Dedifferentiated amniotic fluid mesenchymal stem cell (primary cell): ENCODE data around the gene PSTPIP1.

Source experiments
- DNase-seq: peaks from one replicate; pipeline ENCODE4 v3.0.0-alpha.2; 2016; ENCODE audit errors: extremely low spot score

The PSTPIP1 gene

GRCh38 chr15:76998663-76999285 is 3.8 kb downstream of the PSTPIP1 start:
- no peak for DNase-seq

DNA sequence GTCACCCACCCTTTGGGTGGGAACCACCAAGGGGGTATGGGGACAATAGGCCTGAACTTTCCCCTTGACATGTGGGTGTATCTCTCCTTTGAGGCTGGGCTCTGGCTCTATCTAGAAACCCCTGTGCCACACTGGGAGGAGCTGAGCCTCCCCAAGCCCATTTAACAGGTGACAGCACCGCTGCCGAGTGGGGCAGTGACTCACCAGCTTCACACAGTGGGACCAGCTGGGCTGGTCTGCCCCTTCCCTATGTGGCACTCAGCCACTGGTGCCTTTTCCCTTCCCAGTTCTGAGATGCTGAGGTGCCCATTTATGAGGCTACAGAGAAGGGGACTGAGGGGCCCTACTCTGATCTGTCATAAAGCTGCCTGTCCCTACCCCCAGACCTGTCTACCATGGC is 5.1 kb downstream of the PSTPIP1 start:
- DNase-seq = no peak

DNA sequence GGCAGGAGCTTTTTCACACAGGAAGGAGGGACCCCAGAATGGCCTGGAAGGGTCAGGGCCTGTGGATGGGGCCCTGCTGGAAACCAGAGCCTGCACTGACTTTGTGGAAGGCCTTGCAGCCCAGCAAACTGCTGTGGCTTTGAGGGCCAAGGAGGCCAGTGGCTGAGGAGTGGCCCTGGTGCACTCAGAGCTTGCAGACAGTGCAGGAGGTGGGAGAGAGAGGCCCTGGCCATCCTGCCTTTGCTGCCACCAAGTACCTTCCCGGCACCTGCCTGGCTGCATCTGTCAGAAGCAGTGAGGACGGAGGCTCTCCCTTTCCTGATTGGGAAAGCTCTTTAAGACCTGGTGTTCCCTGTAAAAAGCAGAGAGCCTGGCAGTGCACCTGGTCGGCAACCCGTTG is 6.4 kb downstream of the PSTPIP1 start:
- no peak for DNase-seq

- no peak for DNase-seq
Measured at GRCh38 chr15:77001966-77002365, 7.0 kb downstream of the PSTPIP1 start.

DNA sequence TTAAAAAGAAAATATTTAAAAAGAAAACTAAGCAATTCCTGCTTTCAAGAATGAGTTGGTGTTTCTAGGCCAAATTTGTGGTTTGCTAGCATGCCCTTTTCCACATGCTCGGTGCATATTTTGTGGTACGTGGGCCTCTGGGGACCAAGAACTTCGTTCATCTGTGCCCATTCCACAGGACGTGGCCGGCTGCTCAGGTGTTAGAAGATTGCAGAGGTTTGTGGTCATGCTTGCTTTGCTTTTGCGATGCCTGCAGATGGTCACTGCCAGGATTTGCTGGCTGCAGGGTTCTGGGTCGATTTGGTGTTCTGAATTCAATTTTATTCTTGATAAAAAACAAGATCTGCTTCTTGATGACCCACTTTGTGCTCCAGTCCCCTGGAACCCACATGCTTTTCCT is 7.5 kb downstream of the PSTPIP1 start:
- no peak for DNase-seq

- DNase-seq = no peak
Measured at GRCh38 chr15:77002954-77003912, 8.3 kb downstream of the PSTPIP1 start.

GRCh38 chr15:77004189-77004588 is 9.3 kb downstream of the PSTPIP1 start:
- no peak for DNase-seq

GRCh38 chr15:77009176-77009575 is 14.2 kb downstream of the PSTPIP1 start:
- no peak for DNase-seq

DNA sequence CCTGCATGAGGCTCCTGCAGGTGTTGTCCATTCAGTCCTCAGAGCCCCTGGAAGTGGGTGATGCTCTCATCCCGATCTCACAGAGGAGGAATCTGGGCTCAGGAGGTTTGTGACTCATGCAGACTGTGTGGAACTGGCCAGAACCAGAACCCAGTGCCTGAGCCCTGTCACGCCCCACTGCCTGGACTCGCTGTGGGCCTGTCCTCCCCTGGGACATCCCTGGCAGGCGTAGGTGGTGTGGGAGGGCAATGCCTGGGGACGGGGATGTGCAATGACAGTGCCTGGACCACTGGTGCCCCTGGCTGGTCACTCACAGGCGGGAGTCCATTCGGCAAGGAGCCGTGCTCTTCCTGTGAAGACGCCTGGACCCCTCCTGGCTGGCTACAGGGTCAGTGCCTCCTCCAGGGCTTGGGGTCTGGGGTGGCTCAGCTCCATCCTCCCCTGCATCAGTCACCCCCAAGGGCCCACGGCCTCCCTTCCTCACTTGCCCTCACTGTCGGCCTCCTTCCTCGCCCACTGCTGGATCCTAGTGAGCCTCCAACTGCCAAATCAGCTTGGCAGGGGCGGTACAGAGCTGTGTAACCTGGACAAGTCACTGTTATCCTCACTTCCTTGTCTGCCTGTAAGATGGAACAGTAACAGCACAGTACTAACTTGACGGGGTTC is 14.9 kb downstream of the PSTPIP1 start:
- no peak for DNase-seq

GRCh38 chr15:77010312-77010686 is 15.4 kb downstream of the PSTPIP1 start:
- DNase-seq = no peak

- no peak for DNase-seq
Measured at GRCh38 chr15:77010857-77011256, 15.9 kb downstream of the PSTPIP1 start.

GRCh38 chr15:77012117-77012712 is 17.3 kb downstream of the PSTPIP1 start:
- DNase-seq = no peak

GRCh38 chr15:77012868-77013267 is 17.9 kb downstream of the PSTPIP1 start:
- DNase-seq = no peak

DNA sequence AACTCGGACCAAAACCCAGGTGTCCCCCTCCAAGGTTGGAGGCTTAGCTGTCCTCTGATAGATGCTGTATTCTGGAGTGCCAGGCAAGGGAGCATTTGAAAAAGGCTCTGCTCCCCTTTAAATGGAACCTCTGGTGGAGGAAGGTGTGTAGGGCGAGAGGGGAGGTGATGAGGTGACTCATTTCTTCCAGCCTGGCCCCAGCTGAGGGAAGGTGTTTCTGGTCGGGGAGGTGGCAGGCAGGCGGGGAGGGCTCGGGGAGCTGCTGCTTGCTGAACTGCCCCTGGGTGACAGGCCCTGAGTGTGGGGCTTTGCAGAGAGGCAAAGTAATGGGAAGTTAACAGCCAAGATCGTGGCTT is 18.8 kb downstream of the PSTPIP1 start:
- DNase-seq = no peak

DNA sequence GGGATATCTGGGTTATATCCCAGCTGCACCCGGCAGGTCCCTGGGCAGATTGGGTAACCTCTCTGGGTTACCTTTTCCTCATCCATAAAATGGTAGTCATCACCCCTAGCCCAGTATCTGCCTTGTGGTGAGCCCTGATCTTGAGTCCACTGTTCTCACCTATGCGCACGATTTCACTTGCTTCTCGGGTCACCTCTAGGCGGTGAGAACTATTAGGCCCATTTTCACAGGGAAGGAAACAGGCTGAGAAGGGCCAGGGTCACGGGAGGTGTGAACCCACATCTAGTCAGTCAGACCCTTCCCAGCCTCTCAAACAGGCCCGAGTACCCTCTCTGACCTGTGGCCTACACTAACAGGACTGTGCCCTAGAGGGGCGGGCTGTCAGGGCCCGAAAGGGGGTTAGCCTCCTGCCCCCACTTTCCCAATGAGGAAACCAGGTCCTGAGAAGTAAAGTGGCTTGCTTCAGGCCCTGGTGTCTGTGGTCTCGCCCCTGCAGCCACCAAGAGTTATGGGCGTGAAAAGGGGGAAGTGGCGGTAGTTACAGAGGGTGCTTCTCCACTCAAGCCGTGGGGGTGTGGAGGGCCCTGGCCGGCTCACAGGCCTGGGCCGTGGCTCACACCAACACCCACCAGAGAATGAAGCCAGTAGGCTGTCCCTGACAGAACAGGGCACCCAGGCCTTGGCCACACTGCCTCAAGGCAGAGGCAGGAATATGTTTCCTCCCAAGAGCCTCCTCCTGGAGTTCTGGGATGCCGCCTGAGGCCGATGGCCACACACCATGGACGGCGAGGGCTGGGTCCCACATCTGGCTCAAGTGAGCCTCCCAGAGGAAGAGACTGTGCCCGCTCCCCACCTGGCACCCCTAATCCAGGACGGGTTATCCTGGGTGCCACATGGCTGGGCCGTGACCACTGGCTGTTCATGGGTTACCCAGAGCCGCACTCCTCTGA is 19.5 kb downstream of the PSTPIP1 start:
- DNase-seq = no peak

DNA sequence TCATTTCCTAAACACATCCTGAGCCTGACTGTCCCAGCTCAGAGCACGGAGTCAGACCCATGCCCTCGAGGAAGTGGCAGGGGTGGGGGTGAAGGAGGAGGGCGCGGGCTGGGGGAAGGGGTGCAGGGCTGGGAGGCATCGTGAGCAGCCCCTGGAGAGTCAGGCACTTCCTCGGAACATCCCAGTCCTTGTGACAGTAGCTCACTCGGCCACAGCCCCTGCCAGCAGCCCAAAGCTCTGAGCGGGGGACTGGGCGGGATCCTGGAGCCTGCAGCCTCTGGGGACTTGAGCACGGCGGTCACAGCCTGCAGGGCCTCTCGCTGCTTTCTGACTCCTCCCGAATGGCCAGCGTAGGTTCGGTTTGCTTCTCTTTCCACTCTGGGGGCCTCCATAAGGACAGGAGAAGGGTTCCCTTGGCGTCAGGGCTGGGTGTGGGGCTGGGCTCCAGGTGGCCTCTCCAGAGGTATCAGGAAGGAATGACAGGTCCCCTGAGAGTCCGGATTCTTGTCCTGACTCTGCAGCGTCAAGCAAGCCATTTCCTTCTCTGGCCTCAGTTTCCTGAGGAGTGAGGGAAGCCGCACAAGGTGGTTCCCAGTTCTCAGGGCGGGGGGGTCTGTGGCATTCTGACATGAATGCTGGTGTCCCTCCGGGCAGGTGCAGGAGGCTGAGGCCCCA is 20.9 kb downstream of the PSTPIP1 start:
- no peak for DNase-seq

DNA sequence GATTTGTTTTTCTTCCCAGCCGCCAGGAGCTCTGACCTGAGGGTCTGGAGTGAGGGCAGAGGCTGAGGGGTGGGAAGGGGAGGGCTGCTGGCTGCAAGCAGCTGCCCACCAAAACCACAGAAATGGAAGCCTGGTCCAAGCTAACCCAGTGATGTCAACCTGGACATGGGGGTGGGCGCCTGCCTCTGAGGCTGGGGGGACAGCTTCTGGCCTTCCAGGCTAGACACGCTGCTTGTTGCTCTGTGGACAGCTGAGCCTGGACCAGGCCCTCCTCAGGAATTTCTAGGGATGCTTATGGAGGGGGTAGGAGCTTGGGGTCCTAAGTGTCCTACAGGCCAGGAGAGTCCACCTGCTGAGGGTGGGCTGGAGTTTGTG is 21.4 kb downstream of the PSTPIP1 start:
- no peak for DNase-seq

- no peak for DNase-seq
Measured at GRCh38 chr15:77017091-77017660, 22.2 kb downstream of the PSTPIP1 start.

- DNase-seq = no peak
Measured at GRCh38 chr15:77017761-77018720, 23.1 kb downstream of the PSTPIP1 start.
